Measurements from ENCODE around the gene APOBEC3F.

- TF ChIP-seq HINFP (CRISPR knock-in tag; IDR thresholded peaks at IDR 0.05; ENCODE audit: low read depth), result no peak
- no peak for TF ChIP-seq MXI1 (IDR thresholded peaks at IDR 0.05; ENCODE audit: borderline replicate concordance, low read depth, low read length)
- no peak for TF ChIP-seq KLF13 (CRISPR knock-in tag; IDR thresholded peaks at IDR 0.05)
- TF ChIP-seq PBX2 (CRISPR knock-in tag; IDR thresholded peaks at IDR 0.05), result no peak
- TF ChIP-seq JARID2 (CRISPR knock-in tag; IDR thresholded peaks at IDR 0.05; ENCODE audit: insufficient replicate concordance), result no peak
- no peak for TF ChIP-seq HNF4A (CRISPR knock-in tag; IDR thresholded peaks at IDR 0.05)
- TF ChIP-seq TOPORS (CRISPR knock-in tag; IDR thresholded peaks at IDR 0.05), result no peak
- TF ChIP-seq RFXANK (CRISPR knock-in tag; IDR thresholded peaks at IDR 0.05), result no peak
- no peak for TF ChIP-seq POLR2AphosphoS2 (IDR thresholded peaks at IDR 0.05; ENCODE audit: low read depth, low read length)
- no peak for TF ChIP-seq NCOR1 (IDR thresholded peaks at IDR 0.05; ENCODE audit: borderline replicate concordance, low read length)
- no peak for TF ChIP-seq CTCF (CRISPR knock-in tag; IDR thresholded peaks at IDR 0.05)
Observed at GRCh38 chr22:39024519-39025308, 15.9 kb upstream of the APOBEC3F start.
